Measurements from ENCODE around the gene SEPTIN5.

SEPTIN5 gene

GRCh38 chr22:19770349-19771220 lies 56.3 kb downstream of the SEPTIN5 start:
- DNase-seq (ENCODE audit: low spot score): no peak
- TF ChIP-seq, protein P1, sequence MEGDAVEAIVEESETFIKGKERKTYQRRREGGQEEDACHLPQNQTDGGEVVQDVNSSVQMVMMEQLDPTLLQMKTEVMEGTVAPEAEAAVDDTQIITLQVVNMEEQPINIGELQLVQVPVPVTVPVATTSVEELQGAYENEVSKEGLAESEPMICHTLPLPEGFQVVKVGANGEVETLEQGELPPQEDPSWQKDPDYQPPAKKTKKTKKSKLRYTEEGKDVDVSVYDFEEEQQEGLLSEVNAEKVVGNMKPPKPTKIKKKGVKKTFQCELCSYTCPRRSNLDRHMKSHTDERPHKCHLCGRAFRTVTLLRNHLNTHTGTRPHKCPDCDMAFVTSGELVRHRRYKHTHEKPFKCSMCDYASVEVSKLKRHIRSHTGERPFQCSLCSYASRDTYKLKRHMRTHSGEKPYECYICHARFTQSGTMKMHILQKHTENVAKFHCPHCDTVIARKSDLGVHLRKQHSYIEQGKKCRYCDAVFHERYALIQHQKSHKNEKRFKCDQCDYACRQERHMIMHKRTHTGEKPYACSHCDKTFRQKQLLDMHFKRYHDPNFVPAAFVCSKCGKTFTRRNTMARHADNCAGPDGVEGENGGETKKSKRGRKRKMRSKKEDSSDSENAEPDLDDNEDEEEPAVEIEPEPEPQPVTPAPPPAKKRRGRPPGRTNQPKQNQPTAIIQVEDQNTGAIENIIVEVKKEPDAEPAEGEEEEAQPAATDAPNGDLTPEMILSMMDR (IDR thresholded peaks at IDR 0.05; ENCODE audit: extremely low read depth, missing control alignments): no peak

DNA sequence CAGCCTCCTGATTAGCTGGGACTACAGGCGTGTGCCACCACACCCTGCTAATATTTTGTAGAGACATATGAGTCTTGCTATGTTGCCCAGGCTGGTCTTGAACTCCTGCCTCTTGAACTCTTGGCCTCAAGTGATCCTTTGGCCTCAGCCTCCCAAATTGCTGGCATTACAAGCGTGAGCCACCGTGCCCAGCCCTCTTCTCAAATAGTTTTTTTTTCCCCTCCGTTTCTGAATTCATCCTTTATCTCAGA lies 58.0 kb downstream of the SEPTIN5 start:
- DNase-seq (ENCODE audit: low spot score): no peak
- TF ChIP-seq, protein P1 (IDR thresholded peaks at IDR 0.05; ENCODE audit: extremely low read depth, missing control alignments): no peak
